MG63 (cell line): ENCODE measurements around the gene FXR2. TPM values are rescaled to one million over a fixed set of nuclear protein-coding genes. Genes with fewer than 3 reads are reported as not detected.
"Not testable (repeated sequence)": the region's sequence is repeated elsewhere in the genome, so short reads cannot be mapped to it uniquely, and the experiment has no call there.

Experiments used
- DNase-seq: peaks from one replicate; pipeline ENCODE4 v3.0.0-alpha.2; 2020
- H3K27me3 ChIP-seq: fragments of 250-450 bp; sonication (Bioruptor Pico); 2 replicates; pipeline ENCODE4 v1.5.1; 2020; ENCODE audit warnings: mild to moderate bottlenecking, moderate library complexity
- H3K36me3 ChIP-seq: fragments of 250-450 bp; sonication (Bioruptor Pico); 2 replicates; pipeline ENCODE4 v1.5.1; 2020; ENCODE audit warnings: mild to moderate bottlenecking, moderate library complexity
- H3K4me3 ChIP-seq: fragments of 250-450 bp; sonication (Bioruptor Pico); 2 replicates; pipeline ENCODE4 v1.5.1; 2020; ENCODE audit warnings: mild to moderate bottlenecking, moderate library complexity
- H3K9me3 ChIP-seq: fragments of 250-450 bp; sonication (Bioruptor Pico); 2 replicates; pipeline ENCODE4 v1.5.1; 2020; ENCODE audit warnings: mild to moderate bottlenecking, moderate library complexity
- total RNA-seq: library from RNA; depleted of rRNA; stranded (reverse); fragments of >200 nt; shearing (Covaris generic); gene quantifications from 2 replicates; pipeline ENCODE4 v1.2.3, GENCODE V29; 2014; ENCODE audit warnings: low replicate concordance

FXR2 gene
- total RNA-seq, 1 experiment from 2014 or later = 49.5 TPM

DNA sequence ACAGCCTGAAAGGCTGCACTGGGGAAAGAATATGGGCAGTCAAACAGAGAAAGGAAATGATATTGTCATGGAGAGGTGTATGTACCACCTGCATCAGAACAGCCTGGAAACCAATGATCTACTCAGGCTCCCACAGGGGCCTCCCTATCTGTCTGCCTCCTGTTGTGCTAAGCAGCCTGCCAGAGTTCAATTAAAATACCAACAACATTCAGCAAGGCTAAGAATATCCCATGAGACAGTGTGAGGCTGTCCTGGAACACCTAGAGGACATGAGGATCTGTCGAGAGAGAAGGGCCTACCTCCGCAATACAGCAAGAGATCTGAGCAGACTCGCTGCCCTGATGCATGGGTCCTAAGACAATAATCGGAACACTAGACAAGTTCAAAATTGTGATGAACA, 8.4 kb downstream of the FXR2 start:
- no peaks in the 10 kb centered on the region for H3K27me3 ChIP-seq

GRCh38 chr17:7597561-7597960, 17.1 kb downstream of the FXR2 start:
- not testable (repeated sequence) for DNase-seq, H3K27me3 ChIP-seq, H3K4me3 ChIP-seq, H3K9me3 ChIP-seq
- peaks cover 16% of the 10 kb centered on the region for H3K36me3 ChIP-seq

More for the DNA sequence above, 8.4 kb downstream of the FXR2 start:
- Histone ChIP-seq H3K4me3 (no peak overlapping the region), H3K9me3 (no peaks in the 10 kb centered on the region), H3K36me3 (peaks cover 8% of the 10 kb centered on the region)
- DNase-seq = no peak

DNA sequence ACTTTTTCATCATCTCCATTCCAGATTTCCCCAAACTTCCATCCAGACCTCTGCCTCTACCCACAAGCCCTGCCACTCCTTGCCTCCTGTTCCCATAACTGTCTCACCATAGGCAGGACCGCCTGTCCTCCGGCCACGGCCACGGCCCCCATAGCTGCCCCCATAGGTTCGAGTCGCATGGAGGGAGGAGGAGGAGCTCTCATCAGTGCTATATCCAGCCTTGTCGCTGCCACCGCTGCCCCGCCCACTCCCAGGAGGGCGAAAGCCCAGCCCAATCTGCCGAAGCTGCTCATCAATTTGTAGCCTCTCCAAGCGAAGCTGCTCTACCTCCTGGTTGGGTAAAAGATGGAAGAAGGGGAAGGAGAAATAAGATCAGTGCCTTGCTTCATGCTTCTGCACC, 21.4 kb downstream of the FXR2 start:
- DNase-seq = no peak
- Histone ChIP-seq H3K4me3 (no peak overlapping the region), H3K36me3 (peaks cover 11% of the 10 kb centered on the region), H3K27me3 (no peaks in the 10 kb centered on the region), H3K9me3 (no peaks in the 10 kb centered on the region)

DNA sequence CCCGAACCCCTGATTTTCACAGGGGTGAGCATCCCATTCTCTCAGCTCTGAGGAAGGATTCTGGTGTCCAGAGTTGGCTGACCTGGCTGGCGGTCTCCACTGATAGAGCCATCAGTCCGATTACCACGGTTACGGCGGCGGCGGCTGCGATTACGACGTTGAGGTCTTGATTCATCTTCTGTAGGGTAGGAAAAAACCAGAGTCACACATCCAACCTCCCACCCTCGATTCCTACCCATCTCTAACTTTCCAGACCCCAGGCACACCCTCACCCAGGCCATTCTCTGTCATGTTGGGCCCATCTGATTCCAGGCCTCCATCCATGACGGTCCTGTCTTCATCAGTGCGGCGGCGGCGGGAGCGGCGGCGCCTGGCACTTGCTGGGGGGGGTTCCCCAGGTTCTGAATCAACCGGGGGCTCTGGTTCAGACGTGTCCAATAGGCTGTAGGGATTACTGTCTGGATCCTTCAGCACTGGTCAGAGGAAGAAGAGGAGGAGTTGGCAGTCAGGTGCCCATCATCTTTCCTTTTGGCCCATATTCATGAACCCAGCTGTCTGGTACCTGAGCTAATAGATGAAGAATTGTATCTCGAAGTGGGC, 22.2 kb downstream of the FXR2 start:
- Histone ChIP-seq H3K27me3 (no peaks in the 10 kb centered on the region), H3K9me3 (no peaks in the 10 kb centered on the region), H3K36me3 (peaks cover 13% of the 10 kb centered on the region), H3K4me3 (no peak overlapping the region)
- DNase-seq = no peak

DNA sequence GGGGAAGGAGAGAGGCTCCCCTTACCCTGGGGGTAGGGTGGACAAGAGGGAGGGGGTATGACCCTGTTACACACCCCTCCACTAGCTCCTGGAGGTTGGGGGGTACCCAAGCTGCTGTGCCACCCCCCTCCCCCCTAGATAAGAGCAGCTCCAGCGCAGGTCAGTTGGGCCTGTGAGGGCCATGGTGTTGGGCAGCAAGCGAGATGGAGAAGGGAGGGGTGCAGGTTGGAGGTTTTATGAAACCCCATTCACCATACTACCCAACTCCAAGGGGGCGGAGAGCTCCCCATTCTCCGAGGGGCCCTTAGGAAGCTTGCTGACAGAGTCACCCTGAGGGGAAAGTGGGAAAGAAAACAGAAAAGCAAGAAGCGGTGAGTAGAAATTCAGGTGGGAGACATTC, 23.1 kb downstream of the FXR2 start:
- Histone ChIP-seq H3K27me3 (no peaks in the 10 kb centered on the region), H3K36me3 (peaks cover 13% of the 10 kb centered on the region), H3K4me3 (no peak overlapping the region), H3K9me3 (no peaks in the 10 kb centered on the region)
- DNase-seq = no peak

- DNase-seq = peak; percentile 26
These were observed 24.0 kb downstream of the FXR2 start for GRCh38 chr17:7590743-7591142.

GRCh38 chr17:7589891-7590691, 24.6 kb downstream of the FXR2 start, which contains the start of gene SOX15:
TSS of gene SOX15 (minus strand) at chr17:7590094. CDS start at chr17:7589676, 418 bp downstream.
- H3K9me3 ChIP-seq = no peaks in the 10 kb centered on the region
- DNase-seq = no peak
- no peak within 1 kb of the TSS for H3K4me3 ChIP-seq
- peaks cover 9% of the 10 kb centered on the region for H3K36me3 ChIP-seq
- no peaks in the 10 kb centered on the region for H3K27me3 ChIP-seq

More at GRCh38 chr17:7590743-7591142, 24.0 kb downstream of the FXR2 start:
- Histone ChIP-seq H3K36me3 (peaks cover 13% of the 10 kb centered on the region), H3K27me3 (no peaks in the 10 kb centered on the region), H3K9me3 (no peaks in the 10 kb centered on the region), H3K4me3 (no peak overlapping the region)

DNA sequence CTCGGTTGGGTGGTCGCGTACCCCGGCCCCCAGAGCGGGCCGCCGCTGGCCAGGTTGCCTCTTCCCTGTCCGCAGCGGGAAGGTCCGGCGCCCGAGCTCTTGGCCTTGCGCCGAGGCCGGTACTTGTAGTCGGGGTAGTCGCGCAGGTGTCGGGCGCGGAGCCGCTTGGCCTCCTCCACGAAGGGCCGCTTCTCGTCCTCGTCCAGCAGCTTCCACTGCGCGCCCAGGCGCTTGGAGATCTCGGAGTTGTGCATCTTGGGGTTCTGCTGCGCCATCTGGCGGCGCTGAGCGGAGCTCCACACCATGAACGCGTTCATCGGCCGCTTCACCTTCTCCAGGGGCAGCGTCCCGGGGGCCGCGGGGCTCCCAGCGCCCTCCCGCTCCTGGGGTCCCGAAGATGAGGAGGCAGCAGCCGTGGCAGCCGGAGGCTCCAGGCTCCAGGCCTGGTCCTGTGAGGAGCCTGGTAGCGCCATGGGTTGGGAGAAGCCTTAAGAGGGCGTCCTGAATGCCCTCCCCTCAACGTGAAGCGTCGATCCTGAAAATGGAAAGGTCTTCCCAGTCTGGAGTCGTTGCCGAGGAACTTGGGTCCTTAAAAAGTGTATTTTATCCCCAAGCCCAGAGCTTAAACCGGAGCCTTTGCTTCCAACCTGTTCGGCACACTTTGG, 25.4 kb downstream of the FXR2 start:
- no peak overlapping the region for H3K4me3 ChIP-seq
- H3K27me3 ChIP-seq = no peaks in the 10 kb centered on the region
- H3K9me3 ChIP-seq = no peaks in the 10 kb centered on the region
- H3K36me3 ChIP-seq = peaks cover 6% of the 10 kb centered on the region
- no peak for DNase-seq

DNA sequence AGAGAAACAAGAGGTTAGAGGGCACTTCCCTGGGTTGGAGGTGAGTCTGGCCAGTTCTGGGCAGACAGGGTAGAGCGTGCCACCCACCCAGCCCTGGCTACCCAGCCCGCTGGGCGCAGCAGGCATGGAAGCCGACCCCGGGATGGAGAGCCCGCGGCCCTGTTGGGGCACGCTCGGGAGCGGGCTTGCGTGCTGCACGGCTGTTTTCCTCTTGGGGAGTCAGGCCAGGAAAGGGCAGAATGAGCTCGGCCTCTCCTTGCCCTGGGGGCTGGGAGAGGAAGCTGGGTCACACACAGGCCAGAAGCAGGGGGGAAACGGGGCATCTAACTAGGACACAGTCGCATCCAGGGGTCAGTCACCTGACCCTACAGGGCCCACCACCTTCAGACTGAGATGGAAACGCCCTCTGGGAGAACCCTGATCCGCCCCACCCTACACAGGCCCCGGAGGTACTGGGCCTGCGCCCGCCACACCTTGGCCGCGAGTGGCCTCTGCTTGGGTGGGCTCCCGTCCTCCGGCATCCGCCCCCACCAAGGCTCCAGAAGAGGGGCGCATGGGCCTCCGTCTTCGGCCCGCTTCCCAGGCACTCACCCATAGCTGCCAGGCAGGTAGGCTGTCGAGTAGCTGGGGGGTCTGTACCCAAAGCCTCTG, 26.0 kb downstream of the FXR2 start:
- no peaks in the 10 kb centered on the region for H3K9me3 ChIP-seq
- H3K27me3 ChIP-seq = no peaks in the 10 kb centered on the region
- no peak for DNase-seq
- no peak overlapping the region for H3K4me3 ChIP-seq
- peaks cover 2% of the 10 kb centered on the region; the same call in 1 of the 2 replicates for H3K36me3 ChIP-seq

DNA sequence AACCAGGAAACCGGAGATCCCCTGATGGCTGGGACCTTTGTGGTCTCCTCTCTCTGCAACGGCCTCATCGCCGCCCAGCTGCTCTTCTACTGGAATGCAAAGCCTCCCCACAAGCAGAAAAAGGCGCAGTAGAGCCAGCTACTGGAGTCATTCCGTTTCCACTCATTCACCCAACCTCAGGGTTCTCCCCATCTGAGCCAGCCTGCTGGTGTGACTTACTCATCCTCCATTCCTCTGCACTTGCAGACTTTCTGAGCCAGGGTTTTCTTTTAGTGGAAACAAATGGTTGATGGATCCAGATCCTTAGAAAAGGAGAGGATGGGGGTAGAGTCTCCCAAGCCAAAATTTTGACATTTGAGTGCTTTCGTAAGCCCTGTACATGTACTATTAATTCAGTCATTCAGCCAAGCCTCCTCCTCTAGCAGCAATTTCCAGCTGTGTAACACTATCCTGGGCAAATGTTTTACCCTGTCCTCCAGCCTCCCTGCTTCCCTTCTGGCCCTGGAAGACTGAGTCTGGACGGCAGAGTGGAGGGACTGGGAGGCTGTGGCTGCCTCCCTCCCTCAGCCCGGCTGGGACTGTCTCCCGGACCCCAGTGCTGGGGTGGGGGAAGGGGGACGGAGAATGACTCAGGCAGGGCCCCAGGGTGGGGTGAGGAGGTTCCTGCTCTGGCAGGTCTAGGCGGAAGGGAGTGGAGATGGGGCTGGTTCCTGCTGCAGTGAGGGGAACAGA, 27.1 kb downstream of the FXR2 start:
- DNase-seq = peak; percentile 67
- Histone ChIP-seq H3K9me3 (no peaks in the 10 kb centered on the region), H3K4me3 (no peak overlapping the region), H3K27me3 (no peaks in the 10 kb centered on the region), H3K36me3 (peaks cover 2% of the 10 kb centered on the region; the same call in 1 of the 2 replicates)

DNA sequence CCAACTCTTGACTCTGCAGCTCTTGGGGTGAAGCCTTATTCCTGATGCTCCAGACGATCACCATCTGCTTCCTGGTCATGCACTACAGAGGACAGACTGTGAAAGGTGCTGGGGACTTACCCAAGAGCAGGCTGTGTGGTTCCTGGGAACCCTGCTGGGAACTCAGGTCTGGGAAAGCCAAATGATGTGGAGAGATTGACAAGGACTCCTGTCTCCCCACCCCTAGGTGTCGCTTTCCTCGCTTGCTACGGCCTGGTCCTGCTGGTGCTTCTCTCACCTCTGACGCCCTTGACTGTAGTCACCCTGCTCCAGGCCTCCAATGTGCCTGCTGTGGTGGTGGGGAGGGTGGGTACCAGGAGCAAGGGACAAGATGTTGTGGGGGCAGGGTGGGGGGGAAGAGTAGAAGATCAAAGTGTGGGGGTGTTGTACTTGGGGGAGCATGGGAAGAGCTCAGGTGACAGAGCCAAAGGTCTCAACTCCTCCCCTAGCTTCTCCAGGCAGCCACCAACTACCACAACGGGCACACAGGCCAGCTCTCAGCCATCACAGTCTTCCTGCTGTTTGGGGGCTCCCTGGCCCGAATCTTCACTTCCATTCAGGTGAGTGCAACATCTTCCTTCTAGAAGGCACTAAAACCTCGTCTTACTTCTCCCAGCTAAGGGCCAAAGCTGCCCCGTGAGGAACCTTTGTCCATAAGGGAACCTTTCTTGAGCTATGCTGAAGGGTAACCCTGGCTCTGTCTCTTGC, 27.9 kb downstream of the FXR2 start:
- peaks cover 2% of the 10 kb centered on the region; the same call in 1 of the 2 replicates for H3K36me3 ChIP-seq
- no peak for DNase-seq
- H3K27me3 ChIP-seq = no peaks in the 10 kb centered on the region
- no peak overlapping the region for H3K4me3 ChIP-seq
- H3K9me3 ChIP-seq = no peaks in the 10 kb centered on the region

DNA sequence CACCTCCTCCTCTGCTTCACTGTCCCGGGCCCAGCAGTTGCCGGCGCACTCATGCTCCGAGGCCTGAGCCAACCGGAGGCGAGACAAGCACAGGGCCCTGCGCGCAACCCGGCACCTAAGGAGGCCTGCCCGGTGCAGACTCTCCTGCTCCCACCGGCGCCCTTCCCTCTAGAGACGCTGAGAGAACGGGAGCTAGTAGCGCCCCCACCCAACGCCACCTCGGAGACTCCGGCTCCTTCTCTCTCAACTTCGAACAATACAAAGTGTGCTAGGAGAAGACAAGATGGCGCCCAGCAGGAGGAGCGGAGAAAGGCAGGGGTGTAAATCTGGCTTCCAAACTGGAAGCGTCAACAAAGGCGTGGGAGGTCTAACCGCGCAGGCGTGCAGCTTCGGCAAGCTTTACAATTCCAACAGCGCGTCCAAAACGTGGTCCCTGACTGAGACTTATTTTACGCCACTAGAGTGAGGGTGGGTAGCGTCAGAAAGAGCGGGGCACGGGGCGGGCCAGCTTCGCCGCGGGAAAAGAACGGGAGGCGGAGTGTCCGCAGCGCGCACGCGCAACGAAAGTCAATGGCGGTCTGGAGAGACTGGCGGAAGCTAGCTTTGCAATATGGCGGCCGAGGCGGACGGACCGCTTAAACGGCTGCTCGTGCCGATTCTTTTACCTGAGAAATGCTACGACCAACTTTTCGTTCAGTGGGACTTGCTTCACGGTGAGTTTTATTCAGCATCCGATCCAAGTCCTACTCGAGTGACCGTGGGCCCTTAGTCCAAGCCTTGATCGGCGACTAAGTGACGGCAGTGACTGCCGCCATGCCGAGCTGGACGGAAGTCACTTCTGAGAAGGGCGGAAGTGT, 31.2 kb downstream of the FXR2 start, which contains the start of gene MPDU1:
MPDU1 (plus strand) TSS at position 600 of the 857 bp plus-strand sequence; CDS start at position 611, 11 bp downstream.
- H3K9me3 ChIP-seq = no peaks in the 10 kb centered on the region
- H3K36me3 ChIP-seq = peaks cover 5% of the 10 kb centered on the region; the same call in 1 of the 2 replicates
- peak; percentile 89 for DNase-seq
- H3K4me3 ChIP-seq = peak within 1 kb of the TSS; percentile 83
- no peaks in the 10 kb centered on the region for H3K27me3 ChIP-seq

DNA sequence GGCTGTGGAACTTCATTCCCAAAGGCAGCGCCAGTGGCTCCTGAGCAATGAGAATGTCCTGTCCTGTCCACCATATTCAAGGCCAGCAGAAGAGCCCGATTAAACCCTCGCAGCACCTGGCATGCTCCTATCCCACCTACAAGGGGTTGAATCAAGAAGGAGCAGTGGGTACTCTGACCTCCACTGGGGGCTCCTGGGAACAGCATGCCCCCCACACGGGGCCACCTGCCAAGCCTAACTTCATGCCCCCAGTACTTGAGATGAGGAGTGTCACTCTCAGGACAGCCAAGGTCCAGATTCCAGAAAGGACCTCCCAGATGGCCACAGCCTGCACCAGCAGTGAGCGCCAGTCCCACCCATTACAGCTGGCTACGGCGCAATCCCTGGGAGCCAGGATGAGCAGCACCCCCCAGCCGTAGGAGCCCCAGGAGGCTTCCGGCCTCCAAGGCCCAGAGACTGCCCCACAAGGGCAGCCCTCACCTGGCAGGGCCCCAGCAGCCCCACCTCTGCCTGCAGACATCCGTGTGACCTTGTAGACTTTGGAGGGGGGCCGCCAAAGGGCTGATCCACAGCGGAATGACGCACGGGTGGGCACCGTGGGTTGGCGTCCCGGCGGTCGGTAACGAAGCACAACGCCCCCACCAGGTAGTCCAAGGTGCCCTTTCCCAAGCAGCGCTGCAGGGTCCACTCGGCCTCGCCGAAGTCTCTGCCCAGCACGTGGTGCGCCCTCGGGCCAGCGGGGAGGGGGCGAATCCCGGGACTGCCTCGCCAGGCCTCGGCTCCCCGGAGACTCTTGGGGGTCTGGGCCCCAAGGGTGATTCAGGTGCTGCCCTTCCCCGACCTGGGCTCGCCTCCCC, 32.1 kb downstream of the FXR2 start:
- Histone ChIP-seq H3K27me3 (no peaks in the 10 kb centered on the region), H3K9me3 (no peaks in the 10 kb centered on the region), H3K4me3 (no peak overlapping the region), H3K36me3 (peaks cover 10% of the 10 kb centered on the region)
- DNase-seq = no peak
